Keratinocyte (primary cell): ENCODE data around the gene ABCG1. TPM values are rescaled to one million over a fixed set of nuclear protein-coding genes. Genes with fewer than 3 reads are reported as not detected.

Experiments
- DNase-seq: peaks from one replicate; pipeline ENCODE4 v3.0.0-alpha.2; 2011; ENCODE audit warnings: low read depth, missing footprints, low spot score
- FAIRE-seq: peaks from 2 replicates; lab custom pipeline; 2011; peaks lifted over from hg19 to GRCh38; lab: Jason Lieb, UNC
- H2AFZ ChIP-seq: 2 replicates; pipeline ENCODE4 v1.6.0; 2012; ENCODE audit warnings: low read length, control low read depth, inconsistent platforms; ENCODE audit not compliant: control insufficient read depth
- H3K27ac ChIP-seq: 2 replicates; pipeline ENCODE4 v1.5.1; 2011; ENCODE audit warnings: low read length; ENCODE audit not compliant: control insufficient read depth, insufficient read depth
- H3K27me3 ChIP-seq: 3 replicates; pipeline ENCODE4 v1.6.0; 2011; ENCODE audit warnings: low read length; ENCODE audit not compliant: control insufficient read depth, insufficient read depth; ENCODE audit errors: extremely low read depth
- H3K36me3 ChIP-seq, 2 experiments: 2 replicates in 1 of 2; 3 replicates in 1 of 2; pipeline ENCODE4 v1.5.1; 2011; ENCODE audit warnings: low read length in 2 of 2, mild to moderate bottlenecking in 1 of 2; ENCODE audit not compliant: control insufficient read depth in 2 of 2, insufficient read depth in 2 of 2; ENCODE audit errors: extremely low read depth in 1 of 2
- H3K4me1 ChIP-seq: 3 replicates; pipeline ENCODE4 v1.5.1; 2011; ENCODE audit warnings: low read length; ENCODE audit not compliant: control insufficient read depth, insufficient read depth; ENCODE audit errors: extremely low read depth
- H3K4me2 ChIP-seq: 3 replicates; pipeline ENCODE4 v1.6.0; 2011; ENCODE audit warnings: low read depth, low read length; ENCODE audit not compliant: control insufficient read depth, insufficient read depth; ENCODE audit errors: extremely low read depth
- H3K4me3 ChIP-seq, 3 experiments: fragments of 200-600 bp in 1 of 3; sonication (generic) in 1 of 3; 2 replicates in 2 of 3; 3 replicates in 1 of 3; pipeline ENCODE4 v1.5.1; 2011 to 2016; ENCODE audit warnings: low read length in 3 of 3, mild to moderate bottlenecking in 3 of 3, control low read depth in 2 of 3, inconsistent platforms in 1 of 3, low read depth in 1 of 3, mixed read lengths in 1 of 3, mixed run types in 1 of 3, moderate library complexity in 1 of 3; ENCODE audit not compliant: control insufficient read depth in 2 of 3, insufficient read depth in 2 of 3; ENCODE audit errors: extremely low read depth in 1 of 3
- H3K79me2 ChIP-seq: 2 replicates; pipeline ENCODE4 v1.6.0; 2012; ENCODE audit warnings: low read length; ENCODE audit not compliant: control insufficient read depth, insufficient read depth
- H3K9ac ChIP-seq: 3 replicates; pipeline ENCODE4 v1.6.0; 2011; ENCODE audit warnings: low read length; ENCODE audit not compliant: control insufficient read depth, insufficient read depth; ENCODE audit errors: extremely low read depth
- H3K9me1 ChIP-seq: 3 replicates; pipeline ENCODE4 v1.6.0; 2011; ENCODE audit warnings: low read length; ENCODE audit not compliant: control insufficient read depth, insufficient read depth; ENCODE audit errors: extremely low read depth
- H3K9me3 ChIP-seq: 2 replicates; pipeline ENCODE4 v1.5.1; 2012; ENCODE audit warnings: low read depth, low read length; ENCODE audit not compliant: control insufficient read depth
- H4K20me1 ChIP-seq: 3 replicates; pipeline ENCODE4 v1.6.0; 2011; ENCODE audit warnings: low read length; ENCODE audit not compliant: control insufficient read depth, insufficient read depth; ENCODE audit errors: extremely low read depth
- CTCF ChIP-seq, 3 experiments: IDR thresholded peaks in 1 of 3; conservative IDR thresholded peaks in 1 of 3; optimal IDR thresholded peaks in 1 of 3; 2 replicates in 2 of 3; 3 replicates in 1 of 3; pipeline versions ENCODE3 to v1.5.1; 2011; ENCODE audit warnings: low read length in 3 of 3, mild to moderate bottlenecking in 3 of 3, moderate library complexity in 2 of 3, control low read depth in 1 of 3, inconsistent platforms in 1 of 3; ENCODE audit not compliant: insufficient read depth in 2 of 3; ENCODE audit errors: extremely low read depth in 1 of 3
- EZH2 ChIP-seq: IDR thresholded peaks from one replicate; pipeline ENCODE4 v1.6.1; 2012; ENCODE audit warnings: inconsistent platforms, mild to moderate bottlenecking, low read length, moderate library complexity
- dilution Hi-C: fragments of 300-500 bp; cut with MboI; formaldehyde crosslinking; loops from one replicate; pipeline ENCODE4 v1.7.0; 2020; ENCODE audit warnings: low sequenced_read_pairs; ENCODE audit not compliant: extremely low pct_ligation_motif_present
- polyA plus RNA-seq, 5 experiments: library from polyadenylated mRNA; depleted of rRNA in 3 of 5; stranded (reverse) in 3 of 5; stranded (forward) in 1 of 5; unstranded in 1 of 5; fragments of >200 nt; gene quantifications; 1 replicate in 1 of 5; 2 replicates in 3 of 5; 3 replicates in 1 of 5; pipeline versions ENCODE4 v1.2.1 to v1.2.3, GENCODE V29; 2011 to 2012; ENCODE audit warnings: missing spikeins in 2 of 5, low read depth in 1 of 5, low replicate concordance in 1 of 5

Gene ABCG1
- polyA plus RNA-seq, 1 donor (not counting 4 experiments of a cell fraction or from before 2014, with no cell fraction given): 3.3 TPM

- Histone ChIP-seq H3K9ac (no peak overlapping the region), H3K27me3 (no peaks in the 10 kb centered on the region), H3K9me3 (no peaks in the 10 kb centered on the region), H4K20me1 (no peaks in the 10 kb centered on the region), H3K9me1 (peaks cover 3% of the 10 kb centered on the region), H3K4me1 (peaks cover 22% of the 10 kb centered on the region), H3K4me3 (no peak overlapping the region), H3K79me2 (no peaks in the 10 kb centered on the region), H3K36me3 (no peaks in the 10 kb centered on the region), H3K27ac (no peak overlapping the region), H3K4me2 (no peak overlapping the region), H2AFZ (no peak overlapping the region)
- DNase-seq (no peak), FAIRE-seq (no peak)
- dilution Hi-C loops: no loop called here
- TF ChIP-seq EZH2 (no peak), CTCF (optimal IDR thresholded peaks at IDR 0.05 in 1 of 3, IDR thresholded peaks at IDR 0.05 in 1 of 3, conservative IDR thresholded peaks at IDR 0.05 in 1 of 3; ENCODE audit: extremely low read depth in 1 of 3, insufficient read depth in 2 of 3, low read length in 3 of 3) (no peak)
Observed at GRCh38 chr21:42223826-42224575, 5.1 kb downstream of the ABCG1 start.

- H3K4me1 ChIP-seq: peaks cover 22% of the 10 kb centered on the region
- no peak overlapping the region for H3K9ac ChIP-seq
- no peaks in the 10 kb centered on the region for H3K36me3 ChIP-seq
- FAIRE-seq (no peak), DNase-seq (no peak)
- H3K79me2 ChIP-seq: no peaks in the 10 kb centered on the region
- H3K27ac ChIP-seq: no peak overlapping the region
- dilution Hi-C loops: no loop called here
- no peaks in the 10 kb centered on the region for H3K9me3 ChIP-seq
- TF ChIP-seq CTCF (optimal IDR thresholded peaks at IDR 0.05 in 1 of 3, IDR thresholded peaks at IDR 0.05 in 1 of 3, conservative IDR thresholded peaks at IDR 0.05 in 1 of 3; ENCODE audit: extremely low read depth in 1 of 3, insufficient read depth in 2 of 3, low read length in 3 of 3) (no peak), EZH2 (no peak)
- no peak overlapping the region for H3K4me2 ChIP-seq
- H3K4me3 ChIP-seq: no peak overlapping the region
- H3K9me1 ChIP-seq: peaks cover 3% of the 10 kb centered on the region
- no peaks in the 10 kb centered on the region for H3K27me3 ChIP-seq
- no peaks in the 10 kb centered on the region for H4K20me1 ChIP-seq
- H2AFZ ChIP-seq: no peak overlapping the region
Observed at GRCh38 chr21:42225042-42225441, 6.1 kb downstream of the ABCG1 start.
